IMR-90 (cell line): ENCODE data around the gene KAZN. TPM values are rescaled to one million over a fixed set of nuclear protein-coding genes. Genes with fewer than 3 reads are reported as not detected.

Experiments used
- ATAC-seq: fragments of 200-7000 bp; cut with Tn5 transposase; 2 replicates; pipeline ENCODE4 v1.9.1; 2020; ENCODE audit warnings: low read depth, mild to moderate bottlenecking, moderate library complexity
- BruUV-seq: library from RNA; stranded (reverse); fragments of 400-500 nt; replicated peaks from 2 replicates; lab custom pipeline; 2021; lab: Mats Ljungman, UMichigan
- CTCF ChIA-PET: fragments of 300-600 bp; formaldehyde crosslinking; extraction: SDS; loops from one replicate; lab custom pipeline; 2021; ENCODE audit warnings: antibody characterized with exemption; lab: Yijun Ruan, JAX
- POLR2A ChIA-PET: fragments of 300-600 bp; sonication (Branson Sonifier 250); formaldehyde crosslinking; loops from one replicate; lab custom pipeline; 2022; ENCODE audit warnings: antibody characterized with exemption; ENCODE audit not compliant: unreplicated experiment; lab: Charles Lee
- DNase-seq: peaks from one replicate; pipeline ENCODE4 v3.0.0; 2013
- H2AFZ ChIP-seq: replicated peaks from 2 replicates; pipeline ENCODE3; 2013; ENCODE audit warnings: low read length, mild to moderate bottlenecking; ENCODE audit not compliant: poor library complexity
- H2AK5ac ChIP-seq: 2 replicates; pipeline ENCODE4 v1.6.1; 2013; ENCODE audit warnings: low read depth, low read length, inconsistent platforms
- H2AK9ac ChIP-seq: replicated peaks from 2 replicates; pipeline ENCODE3; 2013; ENCODE audit warnings: mild to moderate bottlenecking, low read depth, low read length, moderate library complexity; ENCODE audit not compliant: poor library complexity
- H2BK120ac ChIP-seq: 2 replicates; pipeline ENCODE4 v1.6.1; 2013; ENCODE audit warnings: low read depth, low read length, inconsistent platforms
- H2BK15ac ChIP-seq: 3 replicates; pipeline ENCODE4 v1.6.1; 2013; ENCODE audit warnings: low read depth, low read length, inconsistent platforms
- H2BK20ac ChIP-seq: 2 replicates; pipeline ENCODE4 v1.6.1; 2013; ENCODE audit warnings: low read depth, mild to moderate bottlenecking, inconsistent platforms, low read length, moderate library complexity
- H2BK5ac ChIP-seq: 2 replicates; pipeline ENCODE4 v1.6.1; 2013; ENCODE audit warnings: mild to moderate bottlenecking, low read depth, low read length, inconsistent platforms; ENCODE audit not compliant: poor library complexity, severe bottlenecking
- H3K14ac ChIP-seq: replicated peaks from 2 replicates; pipeline ENCODE4 v1.6.1; 2013; ENCODE audit warnings: low read depth, low read length, inconsistent platforms
- H3K18ac ChIP-seq: 2 replicates; pipeline ENCODE4 v1.6.1; 2013; ENCODE audit warnings: low read depth, low read length, control low read depth
- H3K23ac ChIP-seq: 2 replicates; pipeline ENCODE4 v1.6.1; 2013; ENCODE audit warnings: low read depth, low read length, inconsistent platforms
- H3K27ac ChIP-seq: 2 replicates; pipeline ENCODE4 v1.5.1; 2013; ENCODE audit warnings: mild to moderate bottlenecking, control low read depth, low read length; ENCODE audit not compliant: insufficient read depth
- H3K27me3 ChIP-seq: 2 replicates; pipeline ENCODE4 v1.6.1; 2013; ENCODE audit warnings: low read length; ENCODE audit not compliant: control insufficient read depth, insufficient read depth
- H3K36me3 ChIP-seq: 2 replicates; pipeline ENCODE4 v1.6.1; 2013; ENCODE audit warnings: low read length, mixed read lengths; ENCODE audit not compliant: control insufficient read depth, insufficient read depth
- H3K4ac ChIP-seq: 2 replicates; pipeline ENCODE4 v1.6.1; 2013; ENCODE audit warnings: low read depth, low read length, inconsistent platforms
- H3K4me1 ChIP-seq: 2 replicates; pipeline ENCODE4 v1.6.1; 2013; ENCODE audit warnings: low read length, mixed read lengths; ENCODE audit not compliant: control insufficient read depth, insufficient read depth
- H3K4me2 ChIP-seq: 2 replicates; pipeline ENCODE4 v1.6.1; 2013; ENCODE audit warnings: low read depth, mild to moderate bottlenecking, control low read depth, low read length, moderate library complexity
- H3K4me3 ChIP-seq: 2 replicates; pipeline ENCODE4 v1.5.1; 2013; ENCODE audit warnings: low read depth, mild to moderate bottlenecking, control low read depth, low read length, moderate library complexity; ENCODE audit not compliant: insufficient read depth
- H3K56ac ChIP-seq: 2 replicates; pipeline ENCODE4 v1.6.1; 2013; ENCODE audit warnings: low read length, inconsistent platforms; ENCODE audit not compliant: insufficient read depth; ENCODE audit errors: extremely low read depth
- H3K79me1 ChIP-seq, 2 experiments: 2 replicates each; pipeline ENCODE4 v1.6.1; 2013; ENCODE audit warnings: low read length in 2 of 2, inconsistent platforms in 1 of 2, low read depth in 1 of 2
- H3K9ac ChIP-seq: 2 replicates; pipeline ENCODE4 v1.6.1; 2013; ENCODE audit warnings: low read depth, low read length, control low read depth
- H3K9me1 ChIP-seq: 2 replicates; pipeline ENCODE4 v1.6.1; 2013; ENCODE audit warnings: low read length, inconsistent platforms; ENCODE audit not compliant: insufficient read depth
- H3K9me3 ChIP-seq: 2 replicates; pipeline ENCODE4 v1.6.1; 2013; ENCODE audit warnings: low read length; ENCODE audit not compliant: control insufficient read depth, insufficient read depth
- H4K20me1 ChIP-seq: 2 replicates; pipeline ENCODE4 v1.6.1; 2013; ENCODE audit warnings: low read length, inconsistent platforms; ENCODE audit not compliant: insufficient read depth
- H4K5ac ChIP-seq: 2 replicates; pipeline ENCODE4 v1.6.1; 2013; ENCODE audit warnings: mild to moderate bottlenecking, low read depth, low read length, control low read depth
- H4K8ac ChIP-seq, 2 experiments: 2 replicates each; pipeline ENCODE4 v1.6.1; 2013; ENCODE audit warnings: low read depth in 2 of 2, low read length in 2 of 2, control low read depth in 1 of 2, inconsistent platforms in 1 of 2
- H4K91ac ChIP-seq: 2 replicates; pipeline ENCODE4 v1.6.1; 2013; ENCODE audit warnings: low read depth, low read length, inconsistent platforms; ENCODE audit not compliant: insufficient read depth
- CHD1 ChIP-seq: IDR thresholded peaks from 2 replicates; pipeline ENCODE4 v1.6.1; 2012; ENCODE audit warnings: low read depth, low read length, improper control_type of control experiment
- FOS ChIP-seq: fragments of 150-350 bp; IDR thresholded peaks from 2 replicates; pipeline ENCODE4 v1.6.1; 2016; ENCODE audit warnings: low read depth, low read length
- MAFK ChIP-seq: IDR thresholded peaks from 2 replicates; pipeline ENCODE4 v1.6.1; 2012; ENCODE audit warnings: low read depth, low read length, improper control_type of control experiment
- RCOR1 ChIP-seq: IDR thresholded peaks from 2 replicates; pipeline ENCODE4 v1.6.1; 2012; ENCODE audit warnings: mild to moderate bottlenecking, low read length, improper control_type of control experiment; ENCODE audit not compliant: insufficient replicate concordance
- RFX5 ChIP-seq: IDR thresholded peaks from 2 replicates; pipeline ENCODE4 v1.8.0; 2012; ENCODE audit warnings: low read depth, mild to moderate bottlenecking, low read length, moderate library complexity
- SMC3 ChIP-seq: fragments of 150-350 bp; IDR thresholded peaks from 2 replicates; pipeline ENCODE4 v1.6.1; 2016; ENCODE audit warnings: low read depth, mild to moderate bottlenecking, antibody characterized with exemption, low read length, moderate library complexity
- WGBS, 2 experiments: methylation state at CpG; one replicate each; pipeline versions ENCODE4 v1.1.5 to v1.1.7; 2013; ENCODE audit warnings: missing lambda C conversion rate in 2 of 2; ENCODE audit not compliant: insufficient read length in 1 of 2; ENCODE audit errors: extremely low coverage in 2 of 2; 5-methylcytosine and 5-hydroxymethylcytosine counted together
- dilution Hi-C: fragments of 300-500 bp; cut with HindIII; formaldehyde crosslinking; loops from one replicate; pipeline ENCODE4 v1.14.3; 2018; ENCODE audit warnings: low sequenced_read_pairs; ENCODE audit not compliant: unreplicated experiment
- in situ Hi-C: fragments of 300-500 bp; cut with MboI; formaldehyde crosslinking; loops from 3 replicates; pipeline ENCODE4 v1.14.3; 2019; ENCODE audit warnings: low sequenced_read_pairs, inconsistent platforms, mixed read lengths
- intact Hi-C: fragments of 100-400 bp; cut with micrococcal nuclease; formaldehyde crosslinking; loops from 2 replicates; pipeline ENCODE4 v1.10.0; 2022
- polyA plus RNA-seq, 3 experiments: library from polyadenylated mRNA; depleted of rRNA; stranded (reverse); fragments of >200 nt; gene quantifications; 2 replicates each; pipeline ENCODE4 v1.2.3, GENCODE V29; 2012; ENCODE audit warnings: low replicate concordance in 1 of 3
- total RNA-seq: library from RNA; depleted of rRNA; stranded (reverse); fragments of >200 nt; gene quantifications from 2 replicates; pipeline ENCODE4 v1.2.3, GENCODE V29; 2012
- TF ChIP-seq, protein P1 (sequence below): conservative IDR thresholded peaks from 2 replicates; pipeline ENCODE4 v1.5.1; 2012; ENCODE audit warnings: mild to moderate bottlenecking, low read depth, low read length, improper control_type of control experiment
- TF ChIP-seq, protein P2 (sequence below): fragments of 150-350 bp; IDR thresholded peaks from 2 replicates; pipeline ENCODE4 v1.6.1; 2017; ENCODE audit warnings: mild to moderate bottlenecking, antibody characterized with exemption, low read length, low read depth

KAZN gene
- total and polyA plus RNA-seq, 2 of the 4 experiments (the other 2 are of a cell fraction), result 5.2 to 10.5 TPM

DNA sequence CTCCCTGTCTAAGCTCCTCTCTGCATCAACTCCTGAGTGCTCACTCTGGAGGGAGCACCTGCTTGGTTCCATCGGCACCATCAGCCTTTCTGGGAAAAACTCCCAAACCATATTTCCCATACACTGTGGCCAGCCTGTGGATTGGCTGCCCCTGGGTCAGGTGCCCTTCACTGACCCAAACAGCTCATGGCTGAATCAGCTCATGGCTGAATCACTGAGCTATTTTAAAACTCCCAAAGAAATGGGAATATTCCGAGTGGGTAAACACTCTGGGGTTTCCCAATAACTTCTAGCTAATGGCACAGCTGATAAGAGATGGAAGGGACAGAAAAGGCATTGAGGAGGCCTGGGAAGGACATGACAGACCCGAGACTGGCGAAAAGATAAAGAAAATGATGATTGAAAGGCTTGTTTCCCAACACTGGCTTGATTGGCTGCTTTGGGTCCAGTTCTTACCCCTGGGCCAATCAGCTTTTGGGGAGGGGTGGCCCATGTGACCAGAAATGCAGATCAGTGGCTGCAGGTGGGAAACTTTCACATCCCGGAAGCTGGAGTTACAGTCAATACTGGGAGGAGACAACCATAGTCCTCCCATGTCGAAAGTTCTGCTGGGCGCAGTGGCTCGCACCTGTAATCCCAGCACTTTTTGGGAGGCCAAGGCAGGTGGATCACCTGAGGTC is 37.3 kb upstream of the KAZN start:
- no peaks in the 10 kb centered on the region; the same call in 1 of the 2 replicates for H3K27me3 ChIP-seq
- H3K4ac ChIP-seq, result no peak overlapping the region
- H3K56ac ChIP-seq, result no peak overlapping the region
- 85% methylated on average over 4 of the region's 8 CpGs; no CpG with 5 or more reads in 1 of the 2 experiments for WGBS, 2 experiments
- no peak for TF ChIP-seq RFX5
- TF ChIP-seq SMC3, result no peak
- no peak for TF ChIP-seq FOS
- no peak for TF ChIP-seq RCOR1
- TF ChIP-seq MAFK, result no peak
- TF ChIP-seq, protein P1, sequence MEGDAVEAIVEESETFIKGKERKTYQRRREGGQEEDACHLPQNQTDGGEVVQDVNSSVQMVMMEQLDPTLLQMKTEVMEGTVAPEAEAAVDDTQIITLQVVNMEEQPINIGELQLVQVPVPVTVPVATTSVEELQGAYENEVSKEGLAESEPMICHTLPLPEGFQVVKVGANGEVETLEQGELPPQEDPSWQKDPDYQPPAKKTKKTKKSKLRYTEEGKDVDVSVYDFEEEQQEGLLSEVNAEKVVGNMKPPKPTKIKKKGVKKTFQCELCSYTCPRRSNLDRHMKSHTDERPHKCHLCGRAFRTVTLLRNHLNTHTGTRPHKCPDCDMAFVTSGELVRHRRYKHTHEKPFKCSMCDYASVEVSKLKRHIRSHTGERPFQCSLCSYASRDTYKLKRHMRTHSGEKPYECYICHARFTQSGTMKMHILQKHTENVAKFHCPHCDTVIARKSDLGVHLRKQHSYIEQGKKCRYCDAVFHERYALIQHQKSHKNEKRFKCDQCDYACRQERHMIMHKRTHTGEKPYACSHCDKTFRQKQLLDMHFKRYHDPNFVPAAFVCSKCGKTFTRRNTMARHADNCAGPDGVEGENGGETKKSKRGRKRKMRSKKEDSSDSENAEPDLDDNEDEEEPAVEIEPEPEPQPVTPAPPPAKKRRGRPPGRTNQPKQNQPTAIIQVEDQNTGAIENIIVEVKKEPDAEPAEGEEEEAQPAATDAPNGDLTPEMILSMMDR, result no peak
- no peak for TF ChIP-seq CHD1
- TF ChIP-seq, protein P2, sequence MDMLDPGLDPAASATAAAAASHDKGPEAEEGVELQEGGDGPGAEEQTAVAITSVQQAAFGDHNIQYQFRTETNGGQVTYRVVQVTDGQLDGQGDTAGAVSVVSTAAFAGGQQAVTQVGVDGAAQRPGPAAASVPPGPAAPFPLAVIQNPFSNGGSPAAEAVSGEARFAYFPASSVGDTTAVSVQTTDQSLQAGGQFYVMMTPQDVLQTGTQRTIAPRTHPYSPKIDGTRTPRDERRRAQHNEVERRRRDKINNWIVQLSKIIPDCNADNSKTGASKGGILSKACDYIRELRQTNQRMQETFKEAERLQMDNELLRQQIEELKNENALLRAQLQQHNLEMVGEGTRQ, result peak; percentile 48; the same call in 1 of the 2 replicates
- POLR2A ChIA-PET, result no interaction called here
- H4K8ac ChIP-seq, result no peak overlapping the region
- no peaks in the 10 kb centered on the region for H3K9me1 ChIP-seq
- no peak overlapping the region for H3K14ac ChIP-seq
- H2BK20ac ChIP-seq, result no peak overlapping the region
- dilution Hi-C loops (no loop called here), in situ Hi-C loops (no loop called here), intact Hi-C loops (no loop called here)
- no peak overlapping the region for H2BK120ac ChIP-seq
- BruUV-seq, result no TSS peak
- no peaks in the 10 kb centered on the region for H4K20me1 ChIP-seq
- H4K5ac ChIP-seq, result no peak overlapping the region
- no peaks in the 10 kb centered on the region for H3K79me1 ChIP-seq
- no peaks in the 10 kb centered on the region for H3K9me3 ChIP-seq
- no peak overlapping the region for H2AK9ac ChIP-seq
- H3K4me3 ChIP-seq, result no peak overlapping the region
- H3K9ac ChIP-seq, result no peak overlapping the region
- no peak overlapping the region for H3K23ac ChIP-seq
- H2BK15ac ChIP-seq, result no peak overlapping the region
- H3K4me1 ChIP-seq, result no peaks in the 10 kb centered on the region
- no peak overlapping the region for H3K18ac ChIP-seq
- DNase-seq, result peak; percentile 12
- ATAC-seq, result peak; percentile 63; the same call in 1 of the 2 replicates
- no peak overlapping the region for H4K91ac ChIP-seq
- no peak overlapping the region for H3K4me2 ChIP-seq
- CTCF ChIA-PET, result no interaction called here
- H2BK5ac ChIP-seq, result no peak overlapping the region
- no peaks in the 10 kb centered on the region for H3K36me3 ChIP-seq
- no peak overlapping the region for H3K27ac ChIP-seq
- no peak overlapping the region for H2AFZ ChIP-seq
- no peak overlapping the region for H2AK5ac ChIP-seq
